ENCODE results near the gene ALPL.

DNA sequence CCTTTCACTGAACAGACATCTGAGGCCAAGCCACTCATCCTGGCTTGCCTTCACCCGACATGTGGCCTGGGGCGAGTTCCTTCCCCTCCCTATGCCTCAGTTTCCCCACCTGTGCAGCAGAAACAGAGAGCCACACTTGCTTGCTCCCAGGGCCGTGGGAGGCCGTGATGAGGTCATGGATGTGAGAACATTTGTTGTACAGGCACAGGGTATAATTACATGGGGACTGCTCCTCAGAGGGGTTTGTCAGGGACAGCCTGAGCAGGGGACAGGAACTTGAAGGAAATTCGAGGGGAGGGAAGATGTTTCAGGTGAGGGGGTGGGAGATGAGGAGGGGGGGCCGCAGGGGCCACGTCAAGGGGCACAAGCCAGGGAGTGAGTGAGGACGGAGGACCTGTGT lies 56.1 kb downstream of the ALPL start:
- TF ChIP-seq, protein P1, sequence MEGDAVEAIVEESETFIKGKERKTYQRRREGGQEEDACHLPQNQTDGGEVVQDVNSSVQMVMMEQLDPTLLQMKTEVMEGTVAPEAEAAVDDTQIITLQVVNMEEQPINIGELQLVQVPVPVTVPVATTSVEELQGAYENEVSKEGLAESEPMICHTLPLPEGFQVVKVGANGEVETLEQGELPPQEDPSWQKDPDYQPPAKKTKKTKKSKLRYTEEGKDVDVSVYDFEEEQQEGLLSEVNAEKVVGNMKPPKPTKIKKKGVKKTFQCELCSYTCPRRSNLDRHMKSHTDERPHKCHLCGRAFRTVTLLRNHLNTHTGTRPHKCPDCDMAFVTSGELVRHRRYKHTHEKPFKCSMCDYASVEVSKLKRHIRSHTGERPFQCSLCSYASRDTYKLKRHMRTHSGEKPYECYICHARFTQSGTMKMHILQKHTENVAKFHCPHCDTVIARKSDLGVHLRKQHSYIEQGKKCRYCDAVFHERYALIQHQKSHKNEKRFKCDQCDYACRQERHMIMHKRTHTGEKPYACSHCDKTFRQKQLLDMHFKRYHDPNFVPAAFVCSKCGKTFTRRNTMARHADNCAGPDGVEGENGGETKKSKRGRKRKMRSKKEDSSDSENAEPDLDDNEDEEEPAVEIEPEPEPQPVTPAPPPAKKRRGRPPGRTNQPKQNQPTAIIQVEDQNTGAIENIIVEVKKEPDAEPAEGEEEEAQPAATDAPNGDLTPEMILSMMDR (conservative IDR thresholded peaks at IDR 0.05): no peak
- no peak for TF ChIP-seq EZH2 (IDR thresholded peaks at IDR 0.05; ENCODE audit: low read depth)
